MM.1S (cell line): ENCODE measurements around the gene RABGAP1L.

Experiments used
- DNase-seq: peaks from one replicate; pipeline ENCODE4 v3.0.0-alpha.2; 2015
- H2AFZ ChIP-seq: fragments of 300-600 bp; sonication (generic); 2 replicates; pipeline ENCODE4 v1.6.0; 2016; ENCODE audit warnings: antibody characterized with exemption, low read length
- H3F3A ChIP-seq: fragments of 300-600 bp; sonication (generic); 2 replicates; pipeline ENCODE4 v1.6.1; 2016; ENCODE audit warnings: mild to moderate bottlenecking, antibody characterized with exemption, low read length, moderate library complexity, mixed read lengths; ENCODE audit not compliant: insufficient read depth
- H3K27ac ChIP-seq: fragments of 300-600 bp; sonication (generic); 2 replicates; pipeline ENCODE4 v1.5.1; 2016; ENCODE audit warnings: mild to moderate bottlenecking, low read length
- H3K27me3 ChIP-seq: fragments of 300-600 bp; sonication (generic); replicated peaks from 2 replicates; pipeline ENCODE4 v1.6.0; 2016; ENCODE audit warnings: low read length; ENCODE audit not compliant: insufficient read depth
- H3K36me3 ChIP-seq: fragments of 300-600 bp; sonication (generic); replicated peaks from 2 replicates; pipeline ENCODE4 v1.6.1; 2016; ENCODE audit warnings: mild to moderate bottlenecking, low read length, mixed read lengths; ENCODE audit not compliant: insufficient read depth
- H3K4me1 ChIP-seq: fragments of 300-600 bp; sonication (generic); 2 replicates; pipeline ENCODE4 v1.6.1; 2016; ENCODE audit warnings: low read length, mixed read lengths
- H3K4me2 ChIP-seq: fragments of 300-600 bp; sonication (generic); 2 replicates; pipeline ENCODE4 v1.6.0; 2016; ENCODE audit warnings: low read depth, low read length
- H3K4me3 ChIP-seq: fragments of 300-600 bp; sonication (generic); 2 replicates; pipeline ENCODE4 v1.5.1; 2016; ENCODE audit warnings: low read length, mixed read lengths
- H3K79me2 ChIP-seq: fragments of 300-600 bp; sonication (generic); 2 replicates; pipeline ENCODE4 v1.6.1; 2016; ENCODE audit warnings: mixed run types, low read length, mixed read lengths
- H3K9ac ChIP-seq: fragments of 300-600 bp; sonication (generic); 2 replicates; pipeline ENCODE4 v1.6.1; 2016; ENCODE audit warnings: low read length, mixed read lengths
- H3K9me2 ChIP-seq: fragments of 300-600 bp; sonication (generic); replicated peaks from 2 replicates; pipeline ENCODE4 v1.6.1; 2016; ENCODE audit warnings: mild to moderate bottlenecking, low read length, mixed read lengths; ENCODE audit not compliant: insufficient read depth
- H3K9me3 ChIP-seq: fragments of 300-600 bp; sonication (generic); replicated peaks from 2 replicates; pipeline ENCODE4 v1.6.1; 2016; ENCODE audit warnings: mild to moderate bottlenecking, low read length, mixed read lengths; ENCODE audit not compliant: insufficient read depth
- H4K20me1 ChIP-seq: fragments of 300-600 bp; sonication (generic); 2 replicates; pipeline ENCODE4 v1.6.1; 2016; ENCODE audit warnings: mild to moderate bottlenecking, low read length, moderate library complexity, mixed read lengths; ENCODE audit not compliant: insufficient read depth
- CTCF ChIP-seq: fragments of 300-600 bp; sonication (generic); IDR thresholded peaks from 2 replicates; pipeline ENCODE4 v1.5.1; 2016; ENCODE audit warnings: antibody characterized with exemption, low read length, mixed read lengths
- EZH2 ChIP-seq: fragments of 300-600 bp; sonication (generic); optimal IDR thresholded peaks from 2 replicates; pipeline ENCODE3; 2017; ENCODE audit warnings: low read depth, mild to moderate bottlenecking, antibody characterized with exemption, low read length, mixed read lengths
- EZH2phosphoT487 ChIP-seq: fragments of 300-600 bp; sonication (generic); IDR thresholded peaks from 2 replicates; pipeline ENCODE4 v1.6.1; 2018; ENCODE audit warnings: antibody characterized with exemption, low read length

RABGAP1L gene

GRCh38 chr1:174996476-174996875 lies 837.2 kb downstream of the RABGAP1L start:
- H2AFZ ChIP-seq = no peak overlapping the region
- no peak for TF ChIP-seq CTCF
- no peak for TF ChIP-seq EZH2
- no peak for TF ChIP-seq EZH2phosphoT487
- no peak overlapping the region for H3K4me2 ChIP-seq
- no peaks in the 10 kb centered on the region for H3K36me3 ChIP-seq
- H3K79me2 ChIP-seq = peaks cover 35% of the 10 kb centered on the region
- H3K9me2 ChIP-seq = no peaks in the 10 kb centered on the region
- no peak overlapping the region for H3K4me3 ChIP-seq
- H3K4me1 ChIP-seq = peaks cover 21% of the 10 kb centered on the region
- H3K9me3 ChIP-seq = no peaks in the 10 kb centered on the region
- no peak for DNase-seq
- H4K20me1 ChIP-seq = 0 out of 2 replicates have a peak, but pooled peaks cover 3% of the 10 kb centered on the region
- no peak overlapping the region for H3K9ac ChIP-seq
- H3K27me3 ChIP-seq = no peaks in the 10 kb centered on the region
- no peak overlapping the region for H3K27ac ChIP-seq
- H3F3A ChIP-seq = peaks cover 20% of the 10 kb centered on the region

GRCh38 chr1:174997041-174997440 lies 837.7 kb downstream of the RABGAP1L start:
- peaks cover 23% of the 10 kb centered on the region for H3K4me1 ChIP-seq
- no peak overlapping the region for H3K9ac ChIP-seq
- no peak for DNase-seq
- H3K27me3 ChIP-seq = no peaks in the 10 kb centered on the region
- peaks cover 40% of the 10 kb centered on the region for H3K79me2 ChIP-seq
- no peak overlapping the region for H3K4me2 ChIP-seq
- no peaks in the 10 kb centered on the region for H3K36me3 ChIP-seq
- H3K9me2 ChIP-seq = no peaks in the 10 kb centered on the region
- no peak overlapping the region for H3K27ac ChIP-seq
- H3F3A ChIP-seq = peaks cover 20% of the 10 kb centered on the region
- H2AFZ ChIP-seq = no peak overlapping the region
- H4K20me1 ChIP-seq = peaks cover 5% of the 10 kb centered on the region; the same call in 1 of the 2 replicates
- TF ChIP-seq EZH2phosphoT487 (no peak), EZH2 (no peak), CTCF (no peak)
- H3K9me3 ChIP-seq = no peaks in the 10 kb centered on the region
- no peak overlapping the region for H3K4me3 ChIP-seq

- Histone ChIP-seq H3K27ac (peak overlapping the region; percentile 97), H3F3A (peaks cover 24% of the 10 kb centered on the region), H2AFZ (peak overlapping the region; percentile 55), H3K9me2 (no peaks in the 10 kb centered on the region), H3K9ac (peak overlapping the region; percentile 96), H3K27me3 (no peaks in the 10 kb centered on the region), H3K9me3 (no peaks in the 10 kb centered on the region), H3K4me3 (peak overlapping the region; percentile 95), H3K36me3 (no peaks in the 10 kb centered on the region), H3K79me2 (peaks cover 57% of the 10 kb centered on the region), H3K4me2 (peak overlapping the region; percentile 75), H3K4me1 (peaks cover 31% of the 10 kb centered on the region), H4K20me1 (peaks cover 18% of the 10 kb centered on the region; the same call in 1 of the 2 replicates)
- TF ChIP-seq EZH2 (no peak), CTCF (peak; percentile 92)
- peak; percentile 92 for DNase-seq
These were observed 839.4 kb downstream of the RABGAP1L start for GRCh38 chr1:174998569-174999215.
